GM18873 (cell line): ENCODE results near the gene PSMD13.

ENCODE experiments used
- ATAC-seq: cut with Tn5 transposase; IDR thresholded peaks from one replicate; pipeline ENCODE4 v1.9.1; 2021; ENCODE audit warnings: mild to moderate bottlenecking, moderate library complexity, moderate number of reproducible peaks; ENCODE audit not compliant: unreplicated experiment, low FRiP score

PSMD13 gene

DNA sequence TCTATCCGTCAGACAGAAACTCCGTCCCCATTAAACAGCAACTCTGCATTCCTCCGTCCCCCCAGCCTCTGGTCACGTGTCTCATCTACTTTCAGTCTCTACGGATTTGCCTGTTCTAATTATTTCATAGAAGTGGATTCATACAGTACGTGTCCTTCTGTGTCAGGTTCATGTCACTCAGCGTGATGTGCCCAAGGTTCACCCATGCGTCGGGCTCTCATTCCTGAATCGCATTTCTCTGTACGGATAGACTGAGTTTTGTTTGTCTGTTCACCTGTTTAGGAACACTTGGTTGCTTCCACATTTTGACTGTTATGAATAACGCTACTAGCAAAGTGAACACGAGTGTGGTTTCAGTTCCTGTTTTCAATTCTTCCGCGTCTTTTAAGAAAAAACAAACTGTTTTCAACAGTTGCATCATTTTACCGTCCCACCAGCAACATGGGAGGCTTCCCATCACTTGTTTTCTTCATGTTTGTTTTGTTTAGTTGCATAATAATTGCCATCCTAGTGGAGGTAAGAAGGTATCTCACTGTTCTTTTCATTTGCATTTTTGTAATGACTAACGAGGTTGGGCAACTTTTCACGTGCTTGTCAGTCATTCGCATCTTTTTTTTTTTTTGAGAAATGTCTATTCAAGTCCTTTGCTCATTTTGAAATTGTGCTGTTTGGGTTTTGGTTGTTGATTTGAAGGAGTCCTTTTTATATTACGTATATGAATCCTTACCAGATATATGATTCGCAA is 32.5 kb downstream of the PSMD13 start:
- ATAC-seq: peak; percentile 65

DNA sequence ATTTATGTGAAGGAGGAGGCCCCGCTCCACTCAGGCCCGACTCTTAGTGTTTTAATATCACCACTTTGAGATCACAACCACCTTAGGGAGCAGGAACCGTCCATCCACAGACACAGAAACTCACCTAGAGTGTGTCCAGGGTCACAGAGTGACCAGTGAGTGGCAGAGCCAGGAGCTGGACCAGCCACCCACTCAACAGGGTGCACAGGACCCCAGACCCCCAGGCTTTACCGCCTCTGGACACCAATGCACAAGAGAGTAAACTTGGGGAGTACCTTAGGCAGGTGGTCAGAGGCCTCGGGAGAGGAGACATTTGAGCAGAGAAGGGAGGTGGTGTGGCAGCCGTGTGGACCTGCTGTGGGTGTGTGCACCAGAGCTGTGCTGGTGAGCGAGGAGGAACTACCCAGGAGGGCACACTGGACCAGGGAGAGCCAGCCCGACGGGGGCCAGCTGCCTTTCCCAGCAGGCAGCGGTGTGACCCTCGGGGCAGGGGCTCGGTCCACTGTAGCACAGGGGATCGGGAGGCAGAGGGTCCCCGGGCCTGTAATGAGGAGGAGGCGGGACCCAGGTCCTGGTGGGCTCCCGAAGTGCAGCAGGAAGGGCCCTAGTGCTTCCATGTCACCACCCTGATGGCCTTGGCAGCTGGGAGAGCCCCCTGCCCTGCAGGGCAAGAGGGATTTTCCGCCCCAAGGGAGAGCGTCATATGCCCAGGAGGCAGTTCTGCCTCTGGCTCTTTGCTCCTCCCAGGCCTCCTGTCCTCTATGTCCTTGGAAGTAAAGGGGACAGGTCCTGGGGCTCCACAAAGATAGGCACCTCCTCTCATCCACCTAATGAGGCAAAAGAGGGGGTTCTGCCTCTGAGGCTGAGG is 33.9 kb downstream of the PSMD13 start:
- ATAC-seq: no peak

DNA sequence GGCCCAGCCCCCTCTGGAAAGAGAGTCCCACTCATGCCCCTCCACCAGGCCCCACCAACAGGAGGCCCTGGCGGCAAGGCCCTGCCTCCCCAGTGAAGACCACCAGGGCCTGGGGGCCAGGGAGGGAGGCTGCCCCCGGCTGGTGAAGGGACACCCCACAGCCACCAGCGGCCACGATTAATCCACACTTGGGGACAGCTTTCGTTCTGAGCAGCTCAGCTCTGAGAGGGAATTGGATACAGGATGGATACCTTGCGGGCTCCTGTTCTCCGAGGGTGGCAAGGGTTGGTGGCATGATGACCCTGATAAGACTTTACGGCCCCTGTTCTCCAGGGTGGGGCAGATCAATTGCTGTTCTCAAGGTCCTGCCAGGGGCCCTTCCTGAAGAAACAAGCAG is 34.5 kb downstream of the PSMD13 start:
- ATAC-seq: no peak

DNA sequence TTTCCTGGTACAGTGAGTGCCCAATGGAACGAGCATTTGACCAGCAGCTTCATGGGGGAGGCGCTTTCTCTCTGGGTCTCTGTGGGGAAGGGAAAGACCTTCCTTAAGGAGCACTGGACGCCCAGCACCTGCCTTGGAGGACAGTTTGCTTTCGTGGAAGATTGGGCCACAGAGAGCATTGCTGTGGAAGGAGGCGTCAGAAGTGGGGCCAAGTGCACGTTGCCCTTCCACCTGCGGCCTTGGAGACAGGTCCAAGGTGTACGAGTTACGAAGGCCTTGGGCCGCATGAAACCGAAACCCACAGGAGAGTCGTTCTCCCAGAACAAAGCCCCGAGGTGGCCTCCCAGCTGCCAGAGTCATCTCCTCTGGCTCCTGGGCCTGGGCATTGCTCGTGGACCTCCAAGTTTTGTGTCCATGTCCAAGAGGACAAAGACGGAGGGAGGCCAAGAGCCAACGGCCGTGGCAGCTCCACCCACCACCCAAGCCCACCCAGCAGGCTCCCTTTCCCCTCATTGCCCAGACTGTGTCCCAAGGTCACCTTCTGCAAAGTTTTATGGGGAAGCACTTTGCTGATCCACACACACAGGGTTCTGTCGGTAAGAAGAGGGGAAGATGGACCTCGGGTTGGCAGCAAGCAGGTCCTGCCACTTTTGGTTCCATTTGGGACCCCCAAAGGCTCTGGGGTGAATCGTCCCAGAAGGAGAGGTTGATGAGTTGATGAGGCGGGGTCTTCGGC is 35.6 kb downstream of the PSMD13 start:
- no peak for ATAC-seq

DNA sequence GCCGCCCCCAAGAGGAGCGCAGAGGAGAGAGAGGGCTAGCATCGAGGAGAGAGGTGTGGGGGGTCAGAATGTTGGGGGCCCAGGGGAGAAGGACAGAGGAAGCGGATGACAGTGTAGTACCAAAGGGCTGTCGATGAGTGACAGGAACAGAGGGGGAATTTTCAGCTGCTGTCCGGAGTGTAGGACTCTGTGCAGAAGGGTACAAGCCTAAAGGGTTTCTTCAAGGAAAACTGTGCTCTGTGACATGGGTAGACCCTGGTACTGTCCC is 36.1 kb downstream of the PSMD13 start:
- no peak for ATAC-seq

DNA sequence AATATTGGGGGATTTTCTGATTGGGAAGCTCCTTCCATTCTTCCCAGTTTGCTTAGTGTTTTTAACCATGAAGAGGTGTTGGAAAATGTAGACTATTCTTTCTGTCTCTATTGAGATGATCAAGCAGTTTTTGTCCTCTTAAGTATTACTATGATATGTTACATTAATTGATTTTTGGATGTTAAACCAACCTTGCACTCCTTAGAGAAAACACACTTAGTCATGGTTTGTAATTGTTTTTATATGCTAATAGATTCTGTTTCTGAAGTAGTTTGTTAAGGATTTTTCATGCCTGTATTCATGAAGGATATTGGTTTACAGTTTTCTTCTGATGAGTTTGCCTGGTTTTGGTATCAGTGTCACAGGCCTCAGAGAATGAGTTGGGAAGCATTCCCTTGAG is 39.4 kb downstream of the PSMD13 start:
- no peak for ATAC-seq

DNA sequence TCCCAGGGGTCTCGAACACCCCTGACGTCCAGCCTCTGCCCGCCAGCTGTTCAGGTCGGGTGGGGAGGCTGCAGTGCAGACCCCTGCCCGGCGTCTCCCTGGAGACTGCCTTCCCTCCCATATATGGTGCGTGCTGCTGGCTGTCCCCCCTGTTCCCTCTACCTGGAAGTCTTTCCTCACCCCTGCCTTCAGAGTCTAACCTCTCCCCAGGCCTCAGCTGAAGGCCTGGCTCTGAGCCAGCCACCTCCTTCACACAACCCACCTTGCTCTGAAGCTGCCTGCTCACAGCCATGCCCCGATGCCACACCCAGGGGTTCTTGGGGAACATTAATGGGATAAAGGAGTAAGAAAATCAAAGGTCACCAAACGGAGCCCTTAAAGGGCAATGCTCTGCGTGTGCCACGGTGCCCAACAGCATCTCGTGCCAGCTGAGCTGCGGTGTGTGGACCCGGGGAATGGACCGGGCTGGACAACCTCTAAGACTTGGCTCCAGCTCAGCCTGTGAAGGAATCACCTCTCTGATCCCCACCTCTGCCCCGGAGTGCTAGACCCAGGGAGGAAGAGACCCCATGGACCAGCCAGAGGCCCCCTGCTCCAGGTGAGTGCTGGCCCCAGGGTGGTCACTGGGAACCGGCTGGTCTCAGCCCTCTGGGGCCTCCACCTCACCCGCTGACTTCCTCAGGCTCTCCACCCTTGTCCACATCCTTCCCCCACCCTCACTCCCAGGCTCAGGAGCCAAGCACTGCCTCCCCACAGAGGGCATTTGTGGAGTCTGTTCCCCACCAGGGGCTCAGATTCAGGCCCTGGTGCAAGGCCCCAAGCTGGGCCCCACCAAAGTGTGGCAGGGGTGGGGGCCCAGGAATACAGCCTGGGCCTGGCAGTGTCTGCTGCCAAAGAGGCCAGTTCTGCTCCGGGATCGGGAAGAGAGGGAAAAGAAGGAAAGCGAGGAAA is 41.5 kb downstream of the PSMD13 start, which contains the start of gene NLRP6:
NLRP6 (plus strand) TSS at position 407 of the 951 bp plus-strand sequence; CDS start at position 570, 163 bp downstream.
- ATAC-seq: no peak

DNA sequence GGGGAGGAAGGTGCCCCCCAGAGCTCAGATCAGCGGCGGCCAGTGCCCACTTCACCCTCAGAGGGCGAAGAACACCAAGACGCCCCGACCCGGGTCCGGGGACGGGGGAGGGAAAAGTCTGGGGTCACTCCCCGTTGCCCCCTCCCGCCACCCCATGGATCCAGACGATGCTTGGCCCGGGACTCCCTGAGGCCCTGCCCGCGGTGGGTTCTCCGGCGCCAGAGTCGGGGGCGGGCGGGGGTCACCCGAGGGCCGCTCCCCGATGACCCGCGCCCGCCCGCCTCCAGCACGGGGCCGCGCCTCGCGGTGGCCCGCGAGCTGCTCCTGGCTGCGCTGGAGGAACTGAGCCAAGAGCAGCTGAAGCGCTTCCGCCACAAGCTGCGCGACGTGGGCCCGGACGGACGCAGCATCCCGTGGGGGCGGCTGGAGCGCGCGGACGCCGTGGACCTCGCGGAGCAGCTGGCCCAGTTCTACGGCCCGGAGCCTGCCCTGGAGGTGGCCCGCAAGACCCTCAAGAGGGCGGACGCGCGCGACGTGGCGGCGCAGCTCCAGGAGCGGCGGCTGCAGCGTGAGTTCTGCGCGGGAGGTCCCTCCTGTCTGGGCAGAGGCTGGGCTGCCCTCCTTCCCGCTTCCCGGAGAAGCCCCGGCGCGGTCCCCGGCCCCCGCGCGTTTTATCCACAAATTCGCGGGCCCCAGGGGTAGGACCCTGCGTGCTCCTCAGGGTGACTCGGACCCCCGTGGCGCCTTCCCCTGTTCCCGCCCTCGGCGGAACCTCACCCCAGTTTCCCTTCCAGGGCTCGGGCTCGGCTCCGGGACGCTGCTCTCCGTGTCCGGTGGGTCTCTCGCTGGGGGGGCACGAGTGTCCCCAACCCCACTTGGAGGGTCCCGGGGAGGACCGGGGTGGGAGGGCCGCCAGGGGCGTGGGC is 42.5 kb downstream of the PSMD13 start:
- no peak for ATAC-seq

DNA sequence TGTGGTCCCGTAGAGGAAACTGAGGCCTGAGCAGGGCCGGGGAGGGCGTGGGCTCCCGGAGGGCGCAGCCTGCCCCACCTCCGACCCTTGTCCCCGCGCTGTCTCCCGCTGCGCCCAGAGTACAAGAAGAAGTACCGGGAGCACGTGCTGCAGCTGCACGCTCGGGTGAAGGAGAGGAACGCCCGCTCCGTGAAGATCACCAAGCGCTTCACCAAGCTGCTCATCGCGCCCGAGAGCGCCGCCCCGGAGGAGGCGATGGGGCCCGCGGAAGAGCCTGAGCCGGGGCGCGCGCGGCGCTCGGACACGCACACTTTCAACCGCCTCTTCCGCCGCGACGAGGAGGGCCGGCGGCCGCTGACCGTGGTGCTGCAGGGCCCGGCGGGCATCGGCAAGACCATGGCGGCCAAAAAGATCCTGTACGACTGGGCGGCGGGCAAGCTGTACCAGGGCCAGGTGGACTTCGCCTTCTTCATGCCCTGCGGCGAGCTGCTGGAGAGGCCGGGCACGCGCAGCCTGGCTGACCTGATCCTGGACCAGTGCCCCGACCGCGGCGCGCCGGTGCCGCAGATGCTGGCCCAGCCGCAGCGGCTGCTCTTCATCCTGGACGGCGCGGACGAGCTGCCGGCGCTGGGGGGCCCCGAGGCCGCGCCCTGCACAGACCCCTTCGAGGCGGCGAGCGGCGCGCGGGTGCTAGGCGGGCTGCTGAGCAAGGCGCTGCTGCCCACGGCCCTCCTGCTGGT is 43.4 kb downstream of the PSMD13 start:
- ATAC-seq: no peak

DNA sequence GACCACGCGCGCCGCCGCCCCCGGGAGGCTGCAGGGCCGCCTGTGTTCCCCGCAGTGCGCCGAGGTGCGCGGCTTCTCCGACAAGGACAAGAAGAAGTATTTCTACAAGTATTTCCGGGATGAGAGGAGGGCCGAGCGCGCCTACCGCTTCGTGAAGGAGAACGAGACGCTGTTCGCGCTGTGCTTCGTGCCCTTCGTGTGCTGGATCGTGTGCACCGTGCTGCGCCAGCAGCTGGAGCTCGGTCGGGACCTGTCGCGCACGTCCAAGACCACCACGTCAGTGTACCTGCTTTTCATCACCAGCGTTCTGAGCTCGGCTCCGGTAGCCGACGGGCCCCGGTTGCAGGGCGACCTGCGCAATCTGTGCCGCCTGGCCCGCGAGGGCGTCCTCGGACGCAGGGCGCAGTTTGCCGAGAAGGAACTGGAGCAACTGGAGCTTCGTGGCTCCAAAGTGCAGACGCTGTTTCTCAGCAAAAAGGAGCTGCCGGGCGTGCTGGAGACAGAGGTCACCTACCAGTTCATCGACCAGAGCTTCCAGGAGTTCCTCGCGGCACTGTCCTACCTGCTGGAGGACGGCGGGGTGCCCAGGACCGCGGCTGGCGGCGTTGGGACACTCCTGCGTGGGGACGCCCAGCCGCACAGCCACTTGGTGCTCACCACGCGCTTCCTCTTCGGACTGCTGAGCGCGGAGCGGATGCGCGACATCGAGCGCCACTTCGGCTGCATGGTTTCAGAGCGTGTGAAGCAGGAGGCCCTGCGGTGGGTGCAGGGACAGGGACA is 44.1 kb downstream of the PSMD13 start:
- ATAC-seq: no peak

DNA sequence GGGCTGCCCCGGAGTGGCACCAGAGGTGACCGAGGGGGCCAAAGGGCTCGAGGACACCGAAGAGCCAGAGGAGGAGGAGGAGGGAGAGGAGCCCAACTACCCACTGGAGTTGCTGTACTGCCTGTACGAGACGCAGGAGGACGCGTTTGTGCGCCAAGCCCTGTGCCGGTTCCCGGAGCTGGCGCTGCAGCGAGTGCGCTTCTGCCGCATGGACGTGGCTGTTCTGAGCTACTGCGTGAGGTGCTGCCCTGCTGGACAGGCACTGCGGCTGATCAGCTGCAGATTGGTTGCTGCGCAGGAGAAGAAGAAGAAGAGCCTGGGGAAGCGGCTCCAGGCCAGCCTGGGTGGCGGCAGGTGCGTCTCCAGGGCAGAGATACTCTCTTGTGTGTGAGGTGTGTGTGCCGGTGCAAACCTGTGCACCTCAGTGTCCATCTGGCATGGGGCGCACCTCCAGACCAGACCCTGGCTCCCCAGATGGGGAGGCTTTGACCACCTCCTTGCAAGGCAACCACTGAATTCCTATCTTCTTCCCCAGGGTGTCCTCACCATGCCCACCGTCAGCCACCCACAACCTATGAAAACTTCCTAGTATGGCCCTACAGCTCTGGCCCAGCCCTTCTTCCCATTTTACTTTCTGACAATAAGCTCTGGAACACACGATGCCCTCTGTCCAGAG is 44.8 kb downstream of the PSMD13 start:
- ATAC-seq: no peak

DNA sequence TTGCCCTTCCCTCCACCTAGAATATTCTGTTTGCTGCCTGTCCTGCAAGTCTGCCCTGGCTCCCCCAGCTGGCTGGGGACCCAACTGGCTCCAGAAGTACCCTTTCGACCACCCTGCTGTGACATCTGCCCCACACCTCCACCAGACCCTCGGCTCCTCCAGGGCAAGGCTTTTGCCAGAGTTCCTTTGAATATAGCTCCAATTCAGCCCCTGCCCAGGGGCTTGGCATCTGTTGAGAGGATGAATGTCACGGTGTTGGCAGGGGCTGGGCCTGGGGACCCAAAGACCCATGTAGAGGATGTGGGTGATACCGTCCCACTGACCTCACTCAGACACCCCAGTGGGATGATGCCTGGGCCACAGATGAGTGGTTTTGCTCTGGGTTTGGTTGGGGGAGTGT is 45.4 kb downstream of the PSMD13 start:
- no peak for ATAC-seq

DNA sequence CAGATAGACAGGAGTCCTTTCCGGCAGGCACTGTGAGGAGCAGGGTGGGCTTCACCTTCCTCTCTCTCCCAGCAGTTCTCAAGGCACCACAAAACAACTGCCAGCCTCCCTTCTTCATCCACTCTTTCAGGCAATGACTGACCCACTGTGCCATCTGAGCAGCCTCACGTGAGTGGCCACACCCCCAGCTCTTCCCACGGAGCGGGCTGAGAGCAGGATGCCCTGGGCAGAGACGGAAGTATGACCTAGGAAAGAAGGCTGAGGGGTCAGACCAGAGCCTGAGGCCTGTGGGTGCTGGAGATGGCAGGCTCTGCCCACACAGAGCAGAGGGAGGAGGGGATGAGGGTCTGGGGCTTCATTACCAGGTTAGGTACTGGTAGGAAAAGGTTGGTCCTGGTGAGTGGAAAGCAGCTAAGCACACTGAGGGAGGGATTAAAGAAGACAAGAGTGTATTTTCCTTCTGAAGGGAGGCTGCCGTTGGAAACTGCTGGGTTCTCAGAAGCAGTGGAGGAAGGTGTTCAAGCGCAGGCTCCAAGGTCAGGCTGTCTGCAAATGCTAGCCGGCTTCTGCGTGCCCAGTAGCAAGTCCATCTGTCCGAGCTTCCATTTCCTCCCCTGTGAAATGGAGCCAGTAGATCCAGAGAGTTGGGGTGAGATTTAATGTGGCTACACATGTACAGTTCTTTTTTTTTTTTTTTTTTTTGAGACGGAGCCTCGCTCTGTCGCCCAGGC is 46.0 kb downstream of the PSMD13 start:
- ATAC-seq: no peak

DNA sequence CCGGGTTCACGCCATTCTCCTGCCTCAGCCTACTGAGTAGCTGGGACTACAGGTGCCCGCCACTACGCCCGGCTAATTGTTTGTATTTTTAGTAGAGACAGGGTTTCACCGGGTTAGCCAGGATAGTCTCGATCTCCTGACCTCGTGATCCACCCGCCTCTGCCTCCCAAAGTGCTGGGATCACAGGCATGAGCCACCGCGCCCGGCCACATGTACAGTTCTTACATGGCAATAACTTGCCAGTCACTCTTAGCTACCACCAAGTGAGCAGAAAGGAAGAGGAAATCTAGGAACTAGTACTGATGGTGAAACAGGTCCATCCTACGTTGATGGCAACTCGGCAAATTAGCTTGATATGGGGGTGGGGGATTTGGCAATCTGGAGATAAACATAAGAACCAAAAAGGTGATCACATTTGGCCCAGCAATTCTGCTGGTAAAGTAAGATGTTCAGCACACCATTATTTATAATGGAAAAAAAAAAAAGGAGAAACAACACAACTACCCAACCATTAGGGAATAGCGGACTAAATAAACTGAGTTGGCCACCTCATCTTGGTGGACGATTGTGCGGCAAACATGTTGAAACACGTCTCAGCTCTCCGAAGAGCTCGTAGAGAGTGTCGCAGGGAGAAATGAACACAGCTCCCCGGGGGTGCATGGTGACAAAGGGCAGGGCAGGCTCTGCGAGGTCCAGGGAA is 46.8 kb downstream of the PSMD13 start:
- no peak for ATAC-seq

DNA sequence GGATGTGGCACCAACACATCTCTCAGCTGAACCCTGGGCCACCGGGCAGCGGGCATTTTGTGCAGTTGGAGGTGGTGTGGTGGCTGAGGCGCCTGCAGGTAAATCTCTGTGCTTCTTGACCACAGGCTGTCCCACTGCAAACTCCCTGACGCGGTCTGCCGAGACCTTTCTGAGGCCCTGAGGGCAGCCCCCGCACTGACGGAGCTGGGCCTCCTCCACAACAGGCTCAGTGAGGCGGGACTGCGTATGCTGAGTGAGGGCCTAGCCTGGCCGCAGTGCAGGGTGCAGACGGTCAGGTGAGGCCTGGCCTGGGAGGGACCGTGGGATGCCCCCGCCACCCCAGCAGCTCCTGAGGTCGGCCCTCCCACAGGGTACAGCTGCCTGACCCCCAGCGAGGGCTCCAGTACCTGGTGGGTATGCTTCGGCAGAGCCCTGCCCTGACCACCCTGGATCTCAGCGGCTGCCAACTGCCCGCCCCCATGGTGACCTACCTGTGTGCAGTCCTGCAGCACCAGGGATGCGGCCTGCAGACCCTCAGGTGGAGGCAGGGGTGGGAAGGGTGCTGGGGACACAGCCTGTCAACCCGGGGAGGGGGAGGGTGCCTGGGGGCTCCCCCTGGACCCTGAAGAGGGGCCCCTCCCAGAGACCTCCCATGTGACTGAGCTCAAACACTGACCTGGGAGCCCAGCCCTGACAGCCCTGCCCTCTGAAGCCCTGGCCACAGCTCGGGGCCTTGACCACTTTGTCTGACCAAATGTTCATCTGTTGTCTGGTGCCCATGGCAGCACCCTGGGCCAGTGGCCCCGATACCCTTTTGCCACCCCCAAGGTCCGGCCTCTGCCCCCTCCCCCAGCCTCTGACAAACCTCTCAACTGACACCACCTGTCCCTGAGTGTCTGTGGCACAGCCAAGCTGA is 47.6 kb downstream of the PSMD13 start:
- no peak for ATAC-seq
